OCI-LY1 (cell line): ENCODE results near the gene TIMM23B.
"Not testable (repeated sequence)": the region's sequence is repeated elsewhere in the genome, so short reads cannot be mapped to it uniquely, and the experiment has no call there.

ENCODE experiments used
- EZH2 ChIP-seq: fragments of 200-600 bp; sonication (generic), shearing (Covaris generic); IDR thresholded peaks from 2 replicates; pipeline ENCODE4 v1.8.0; 2017; ENCODE audit warnings: borderline replicate concordance, mixed run types, mild to moderate bottlenecking, antibody characterized with exemption, low read length, moderate library complexity, mixed read lengths
- TF ChIP-seq, protein P1 (sequence below): fragments of 200-600 bp; sonication (generic), shearing (Covaris generic); IDR thresholded peaks from 2 replicates; pipeline ENCODE4 v1.5.1; 2017; ENCODE audit warnings: mild to moderate bottlenecking, antibody characterized with exemption, low read length, moderate library complexity, mixed read lengths

DNA sequence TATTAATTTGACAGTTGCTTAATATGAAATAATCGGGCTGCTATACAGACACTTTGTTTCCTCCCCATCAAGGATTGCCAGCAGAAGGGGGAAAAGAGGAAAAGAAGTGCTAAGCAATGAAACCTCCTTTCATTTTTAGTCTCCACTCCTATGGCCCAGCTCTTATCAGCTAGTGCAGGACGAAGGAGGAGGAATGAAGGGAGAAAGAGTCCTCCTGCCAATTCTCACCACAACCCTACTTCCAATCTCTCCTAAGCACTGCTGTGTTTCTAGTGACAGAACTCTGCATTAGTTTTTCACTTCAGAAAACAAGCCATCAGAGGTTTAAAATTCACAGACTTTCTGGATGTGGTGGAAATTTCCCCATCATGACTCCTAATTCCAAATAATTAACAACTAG is 41.9 kb upstream of the TIMM23B start:
- TF ChIP-seq, protein P1, sequence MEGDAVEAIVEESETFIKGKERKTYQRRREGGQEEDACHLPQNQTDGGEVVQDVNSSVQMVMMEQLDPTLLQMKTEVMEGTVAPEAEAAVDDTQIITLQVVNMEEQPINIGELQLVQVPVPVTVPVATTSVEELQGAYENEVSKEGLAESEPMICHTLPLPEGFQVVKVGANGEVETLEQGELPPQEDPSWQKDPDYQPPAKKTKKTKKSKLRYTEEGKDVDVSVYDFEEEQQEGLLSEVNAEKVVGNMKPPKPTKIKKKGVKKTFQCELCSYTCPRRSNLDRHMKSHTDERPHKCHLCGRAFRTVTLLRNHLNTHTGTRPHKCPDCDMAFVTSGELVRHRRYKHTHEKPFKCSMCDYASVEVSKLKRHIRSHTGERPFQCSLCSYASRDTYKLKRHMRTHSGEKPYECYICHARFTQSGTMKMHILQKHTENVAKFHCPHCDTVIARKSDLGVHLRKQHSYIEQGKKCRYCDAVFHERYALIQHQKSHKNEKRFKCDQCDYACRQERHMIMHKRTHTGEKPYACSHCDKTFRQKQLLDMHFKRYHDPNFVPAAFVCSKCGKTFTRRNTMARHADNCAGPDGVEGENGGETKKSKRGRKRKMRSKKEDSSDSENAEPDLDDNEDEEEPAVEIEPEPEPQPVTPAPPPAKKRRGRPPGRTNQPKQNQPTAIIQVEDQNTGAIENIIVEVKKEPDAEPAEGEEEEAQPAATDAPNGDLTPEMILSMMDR = not testable (repeated sequence)
- TF ChIP-seq EZH2 = not testable (repeated sequence)
